GM12878 (cell line): ENCODE results near the gene ACVR1B. TPM values are rescaled to one million over a fixed set of nuclear protein-coding genes. Genes with fewer than 3 reads are reported as not detected.
"Not testable (repeated sequence)": the region's sequence is repeated elsewhere in the genome, so short reads cannot be mapped to it uniquely, and the experiment has no call there.

ENCODE experiments used
- ATAC-seq: fragments of 200-7000 bp; cut with Tn5 transposase; 3 replicates; pipeline ENCODE4 v1.9.1; 2020; ENCODE audit warnings: mild to moderate bottlenecking, moderate library complexity
- BruUV-seq: library from RNA; stranded (reverse); fragments of 400-500 nt; replicated peaks from 2 replicates; lab custom pipeline; 2021; lab: Mats Ljungman, UMichigan
- CTCF ChIA-PET: fragments of 300-600 bp; sonication (Branson Sonifier 250); formaldehyde crosslinking; extraction: SDS; loops from one replicate; lab custom pipeline; 2021; ENCODE audit warnings: inconsistent platforms; lab: Yijun Ruan, JAX
- POLR2A ChIA-PET: fragments of 350-600 bp; formaldehyde crosslinking; extraction: SDS; loops from one replicate; lab custom pipeline; 2021; ENCODE audit warnings: inconsistent platforms; lab: Charles Lee
- RAD21 ChIA-PET: fragments of 300-600 bp; sonication (Branson Sonifier 250); formaldehyde crosslinking; loops from one replicate; lab custom pipeline; 2023; ENCODE audit warnings: antibody characterized with exemption; ENCODE audit not compliant: unreplicated experiment; lab: Charles Lee
- SMC1A ChIA-PET: fragments of 300-600 bp; sonication (Branson Sonifier 250); formaldehyde crosslinking; loops from one replicate; lab custom pipeline; 2023; ENCODE audit not compliant: unreplicated experiment, uncharacterized antibody; lab: Charles Lee
- DNase-seq: peaks from one replicate; pipeline ENCODE4 v3.0.0-alpha.2; 2011; ENCODE audit warnings: low read depth, low spot score
- FAIRE-seq: peaks from 3 replicates; lab custom pipeline; 2011; peaks lifted over from hg19 to GRCh38; lab: Jason Lieb, UNC
- H2AFZ ChIP-seq: 2 replicates; pipeline ENCODE4 v1.6.0; 2011; ENCODE audit warnings: low read depth, low read length, control low read depth; ENCODE audit not compliant: control insufficient read depth
- H3K27ac ChIP-seq: 2 replicates; pipeline ENCODE4 v1.5.1; 2011; ENCODE audit warnings: control low read depth; ENCODE audit not compliant: control insufficient read depth, insufficient read depth
- H3K27me3 ChIP-seq, 2 experiments: replicated peaks in 1 of 2; 2 replicates each; pipeline versions ENCODE4 v1.6.0 to v1.6.1; 2011; ENCODE audit warnings: low read length in 1 of 2; ENCODE audit not compliant: control insufficient read depth in 2 of 2, insufficient read depth in 2 of 2
- H3K36me3 ChIP-seq, 2 experiments: 2 replicates each; pipeline ENCODE4 v1.5.1; 2011; ENCODE audit warnings: low read length in 1 of 2; ENCODE audit not compliant: control insufficient read depth in 2 of 2, insufficient read depth in 2 of 2
- H3K4me1 ChIP-seq: 2 replicates; pipeline ENCODE4 v1.6.1; 2011; ENCODE audit warnings: mild to moderate bottlenecking, low read length, moderate library complexity, mixed read lengths; ENCODE audit not compliant: control insufficient read depth, insufficient read depth
- H3K4me2 ChIP-seq: 2 replicates; pipeline ENCODE4 v1.6.0; 2011; ENCODE audit warnings: control low read depth; ENCODE audit not compliant: control insufficient read depth, insufficient read depth
- H3K4me3 ChIP-seq: fragments of 200-600 bp; sonication (generic); 2 replicates; pipeline ENCODE4 v1.5.1; 2016
- H3K79me2 ChIP-seq: 2 replicates; pipeline ENCODE4 v1.6.0; 2011; ENCODE audit warnings: low read length; ENCODE audit not compliant: control insufficient read depth, insufficient read depth
- H3K9ac ChIP-seq: 2 replicates; pipeline ENCODE4 v1.8.0; 2011; ENCODE audit warnings: low read length, control low read depth, mixed read lengths; ENCODE audit not compliant: control insufficient read depth, insufficient read depth
- H3K9me3 ChIP-seq: replicated peaks from 3 replicates; pipeline ENCODE4 v1.5.1; 2011; ENCODE audit warnings: mild to moderate bottlenecking, low read length; ENCODE audit not compliant: control insufficient read depth, insufficient read depth
- H4K20me1 ChIP-seq: 2 replicates; pipeline ENCODE4 v1.6.0; 2011; ENCODE audit not compliant: control insufficient read depth, insufficient read depth
- ATF3 ChIP-seq: IDR thresholded peaks from 2 replicates; pipeline ENCODE4 v1.6.1; 2011; ENCODE audit warnings: low read depth, mild to moderate bottlenecking, low read length, moderate library complexity, borderline replicate concordance; ENCODE audit errors: extremely low read depth
- BCL11A ChIP-seq: IDR thresholded peaks from 2 replicates; pipeline ENCODE4 v1.6.1; 2011; ENCODE audit warnings: low read depth, low read length
- CBFB ChIP-seq: IDR thresholded peaks from 2 replicates; pipeline ENCODE4 v1.6.1; 2016; ENCODE audit warnings: antibody characterized with exemption, low read depth
- CEBPZ ChIP-seq: fragments of 150-350 bp; IDR thresholded peaks from 2 replicates; pipeline ENCODE4 v1.6.1; 2016; ENCODE audit warnings: low read depth, low read length
- CREM ChIP-seq: IDR thresholded peaks from 2 replicates; pipeline ENCODE4 v1.6.1; 2014; ENCODE audit warnings: antibody characterized with exemption, low read depth
- IRF3 ChIP-seq: fragments of 450-650 bp; IDR thresholded peaks from 2 replicates; pipeline ENCODE4 v1.6.1; 2014; ENCODE audit warnings: mild to moderate bottlenecking
- JUND ChIP-seq: IDR thresholded peaks from 2 replicates; pipeline ENCODE4 v1.6.1; 2012; ENCODE audit warnings: low read depth, mild to moderate bottlenecking, low read length, improper control_type of control experiment, moderate library complexity
- MLLT1 ChIP-seq: fragments of 450-650 bp; IDR thresholded peaks from 2 replicates; pipeline ENCODE4 v1.6.1; 2016; ENCODE audit warnings: mild to moderate bottlenecking
- NR2C2 ChIP-seq: IDR thresholded peaks from 2 replicates; pipeline ENCODE4 v1.6.1; 2011; ENCODE audit warnings: borderline replicate concordance, low read depth; ENCODE audit not compliant: control insufficient read depth, insufficient read length
- NRF1 ChIP-seq: conservative IDR thresholded peaks from 2 replicates; pipeline ENCODE4 v1.6.1; 2011; ENCODE audit warnings: mild to moderate bottlenecking, low read depth, low read length, improper control_type of control experiment
- PML ChIP-seq: IDR thresholded peaks from 2 replicates; pipeline ENCODE4 v1.6.1; 2012; ENCODE audit warnings: low read length, inconsistent platforms
- RELA ChIP-seq: fragments of 450-650 bp; IDR thresholded peaks from 2 replicates; pipeline ENCODE4 v1.8.0; 2014; ENCODE audit warnings: borderline replicate concordance; ENCODE audit not compliant: partially characterized antibody
- SREBF2 ChIP-seq: IDR thresholded peaks from 2 replicates; pipeline ENCODE4 v1.6.1; 2012; ENCODE audit warnings: mild to moderate bottlenecking, low read length
- ZNF592 ChIP-seq: fragments of 450-650 bp; IDR thresholded peaks from 2 replicates; pipeline ENCODE4 v1.6.1; 2017; ENCODE audit warnings: mild to moderate bottlenecking, moderate library complexity
- ZSCAN29 ChIP-seq: fragments of 450-650 bp; IDR thresholded peaks from 2 replicates; pipeline ENCODE4 v1.6.1; 2017; ENCODE audit warnings: mild to moderate bottlenecking, moderate library complexity
- WGBS: methylation state at CpG from one replicate; pipeline ENCODE4 v1.1.6; 2016; ENCODE audit warnings: low lambda C conversion rate; ENCODE audit not compliant: insufficient replicate concordance, insufficient coverage; ENCODE audit errors: missing lambda C conversion rate; 5-methylcytosine and 5-hydroxymethylcytosine counted together
- in situ Hi-C: fragments of 300-500 bp; cut with MboI; formaldehyde crosslinking; loops from 9 replicates; pipeline ENCODE4 v1.14.3; 2018; ENCODE audit warnings: mixed read lengths
- intact Hi-C: fragments of 100-400 bp; cut with micrococcal nuclease; formaldehyde crosslinking; loops from one replicate; pipeline ENCODE4 v1.14.2; 2022; ENCODE audit not compliant: unreplicated experiment
- polyA plus RNA-seq, 11 experiments: library from polyadenylated mRNA; depleted of rRNA in 4 of 11; unstranded in 6 of 11; stranded (reverse) in 5 of 11; fragments of >200 nt; fragmentation: Nextera tagmentation in 4 of 11; fragmentation: Illumina TruSeq in 1 of 11; extraction: Ambion mirVana in 4 of 11; extraction: Trizol in 1 of 11; gene quantifications; 1 replicate in 1 of 11; 2 replicates in 10 of 11; pipeline versions ENCODE4 v1.2.1 to v1.2.3, GENCODE V29; 2011 to 2016; ENCODE audit warnings: inconsistent platforms in 2 of 11, missing spikeins in 2 of 11, low read depth in 1 of 11
- total RNA-seq, 4 experiments: library from RNA; depleted of rRNA in 3 of 4; stranded (reverse); fragments of >200 nt in 3 of 4; fragmentation: Illumina TruSeq in 1 of 4; extraction: Trizol in 1 of 4; gene quantifications; 2 replicates each; pipeline versions ENCODE4 v1.2.1 to v1.2.3, GENCODE V29; 2013 to 2021

The ACVR1B gene
- total and polyA plus RNA-seq, 10 of the 15 experiments (the other 5 are each of a cell fraction or from before 2014, with no cell fraction given), result 0.02 to 0.69 (median 0.16) TPM; not detected in 2

DNA sequence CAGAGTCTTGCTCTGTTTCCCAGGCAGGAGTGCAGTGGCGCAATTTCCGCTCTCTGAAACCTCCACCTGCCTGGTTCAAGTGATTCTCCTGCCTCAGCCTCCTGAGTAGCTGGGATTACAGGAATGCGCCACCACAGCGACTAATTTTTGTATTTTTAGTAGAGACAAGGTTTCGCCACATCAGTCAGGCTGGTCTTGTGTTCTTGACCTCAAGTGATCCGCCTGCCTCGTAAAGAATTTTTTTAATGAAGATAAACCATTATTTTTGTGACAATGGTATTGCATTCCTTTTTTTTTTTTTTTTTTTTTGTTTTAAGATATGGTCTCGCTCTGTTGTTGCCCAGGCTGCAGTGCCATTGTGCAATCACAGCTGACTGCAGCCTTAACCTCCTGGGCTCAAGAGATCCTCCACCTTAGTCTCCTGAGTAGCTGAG, 25.8 kb downstream of the ACVR1B start (continued):
- TF ChIP-seq CBFB, result no peak
- no peak for TF ChIP-seq CEBPZ
- TF ChIP-seq JUND, result no peak
- TF ChIP-seq PML, result no peak
- TF ChIP-seq ATF3, result no peak
- TF ChIP-seq CREM, result no peak
- TF ChIP-seq NRF1, result no peak
- no peak for TF ChIP-seq IRF3
- TF ChIP-seq BCL11A, result no peak
- TF ChIP-seq ZNF592, result no peak
- TF ChIP-seq ZSCAN29, result no peak
- no peak for TF ChIP-seq RELA
- no peak for TF ChIP-seq MLLT1
- TF ChIP-seq SREBF2, result no peak
- no peak for TF ChIP-seq NR2C2

GRCh38 chr12:51979306-51979705, 27.8 kb downstream of the ACVR1B start:
- H3K4me2 ChIP-seq, POLR2A ChIA-PET, H3K9me3 ChIP-seq, H3K9ac ChIP-seq, H4K20me1 ChIP-seq, H3K4me1 ChIP-seq, H3K4me3 ChIP-seq, DNase-seq, ATAC-seq, in situ Hi-C loops, BruUV-seq, FAIRE-seq, H3K79me2 ChIP-seq, H3K27ac ChIP-seq, H2AFZ ChIP-seq, RAD21 ChIA-PET, H3K36me3 ChIP-seq, SMC1A ChIA-PET, intact Hi-C loops: not testable (repeated sequence)
- H3K27me3 ChIP-seq, result peaks cover 0 to 11% of the 10 kb centered on the region in 2 experiments; a peak in 2 of 4 replicates
- CTCF ChIA-PET, result interaction anchor here (3.2 kb wide), 1 partner anchor 52 kb away, joined by 14 read pairs; no protein-coding TSS in a partner anchor
- WGBS, result 38% methylated on average over 3 of the region's 5 CpGs
